ENCODE measurements around the gene LRRIQ1. TPM values are rescaled to one million over a fixed set of nuclear protein-coding genes. Genes with fewer than 3 reads are reported as not detected.

The LRRIQ1 gene
- total RNA-seq, 1 experiment from 2014 or later, result 0.36 TPM

DNA sequence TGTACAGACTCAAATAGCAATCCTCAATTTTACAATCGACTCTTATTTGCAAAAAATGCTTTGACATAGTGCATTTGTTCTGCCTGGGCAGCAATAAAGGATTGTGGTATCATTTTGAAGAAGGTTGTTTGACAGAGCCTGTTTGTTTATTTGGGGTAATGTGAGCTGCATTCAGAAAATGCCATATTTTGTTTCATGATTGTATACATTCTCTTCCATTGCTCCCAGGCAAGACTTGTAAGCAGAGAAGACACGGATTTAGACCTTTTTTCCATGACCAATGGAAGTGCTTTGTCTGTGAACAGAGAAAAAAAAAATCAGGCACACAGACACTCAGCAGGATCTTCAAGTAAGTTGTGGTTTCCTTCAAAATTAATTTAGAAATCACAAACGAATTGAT is 208.4 kb downstream of the LRRIQ1 start:
- H3K36me3 ChIP-seq, result no peaks in the 10 kb centered on the region
- no peaks in the 10 kb centered on the region for H3K9me3 ChIP-seq
- no peak overlapping the region for H3K4me3 ChIP-seq
- no peak for DNase-seq
- H3K27me3 ChIP-seq, result no peaks in the 10 kb centered on the region

GRCh38 chr12:85253853-85254252 is 217.7 kb downstream of the LRRIQ1 start:
- Histone ChIP-seq H3K9me3 (no peaks in the 10 kb centered on the region), H3K36me3 (no peaks in the 10 kb centered on the region)
- no peak for DNase-seq

GRCh38 chr12:85257671-85258070 is 221.5 kb downstream of the LRRIQ1 start:
- Histone ChIP-seq H3K27me3 (no peaks in the 10 kb centered on the region), H3K4me3 (no peak overlapping the region)

More at GRCh38 chr12:85253853-85254252, 217.7 kb downstream of the LRRIQ1 start:
- no peak overlapping the region for H3K4me3 ChIP-seq
- H3K27me3 ChIP-seq, result no peaks in the 10 kb centered on the region

DNA sequence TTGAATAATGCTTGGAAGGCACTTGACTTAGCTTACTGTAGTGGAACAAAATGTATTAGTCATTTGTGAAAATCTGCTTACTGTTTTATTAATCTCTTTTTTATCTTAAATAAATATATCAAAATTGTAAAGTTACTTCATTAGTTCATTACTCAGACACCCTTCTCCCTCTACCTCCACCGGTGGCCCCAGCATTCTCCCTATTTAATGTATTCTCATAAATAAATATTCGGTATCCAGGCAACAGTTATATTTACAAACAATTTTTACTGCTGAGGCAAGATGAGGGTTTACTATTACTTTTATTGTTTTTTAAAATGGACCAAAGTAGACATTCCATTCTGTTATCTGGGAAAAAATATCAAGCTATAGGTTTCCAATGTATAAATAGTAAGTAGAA is 224.3 kb downstream of the LRRIQ1 start:
- no peak overlapping the region for H3K4me3 ChIP-seq
- no peaks in the 10 kb centered on the region for H3K27me3 ChIP-seq
- no peaks in the 10 kb centered on the region for H3K36me3 ChIP-seq
- no peaks in the 10 kb centered on the region for H3K9me3 ChIP-seq
- DNase-seq, result no peak

More at GRCh38 chr12:85257671-85258070, 221.5 kb downstream of the LRRIQ1 start:
- Histone ChIP-seq H3K36me3 (no peaks in the 10 kb centered on the region), H3K9me3 (no peaks in the 10 kb centered on the region)
- no peak for DNase-seq

DNA sequence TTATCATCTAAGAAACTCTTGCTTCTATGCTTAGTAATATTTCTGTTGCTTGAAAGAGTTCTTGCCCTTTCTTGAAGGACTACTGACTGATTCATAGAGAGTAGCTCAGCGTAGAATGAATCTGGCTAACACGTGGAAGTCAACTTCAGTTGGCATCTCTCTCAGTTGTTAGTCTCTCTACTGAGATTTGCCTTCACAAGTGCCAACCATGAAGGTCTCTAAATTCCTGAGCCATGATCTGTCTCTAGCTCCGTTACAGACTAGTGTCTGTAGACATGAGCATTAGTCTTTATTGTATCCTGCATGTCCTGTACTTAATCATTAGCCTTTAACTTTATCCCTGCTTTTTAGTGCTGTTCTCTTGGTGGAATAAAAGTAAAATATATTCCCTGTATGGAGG is 224.7 kb downstream of the LRRIQ1 start:
- Histone ChIP-seq H3K4me3 (no peak overlapping the region), H3K27me3 (no peaks in the 10 kb centered on the region), H3K36me3 (no peaks in the 10 kb centered on the region), H3K9me3 (no peaks in the 10 kb centered on the region)
- DNase-seq, result peak; percentile 39

DNA sequence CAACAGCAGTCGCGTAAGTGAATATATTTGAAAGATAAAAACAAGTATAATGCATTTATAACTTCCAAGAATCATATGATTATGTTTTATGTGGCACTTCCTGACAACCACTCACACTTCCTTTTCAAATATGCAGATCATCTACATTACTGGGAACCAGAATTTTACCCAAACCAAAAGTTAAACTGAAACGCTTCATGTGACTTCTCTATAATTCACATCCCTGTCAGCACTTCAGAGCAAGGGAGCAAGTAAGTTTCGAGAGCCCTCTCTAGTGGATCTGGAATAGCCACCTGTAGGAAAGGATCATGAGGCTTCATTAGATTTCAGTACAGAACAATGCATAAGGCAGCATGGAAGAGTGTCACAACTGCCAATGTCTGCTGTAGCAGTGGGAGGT is 230.2 kb downstream of the LRRIQ1 start:
- Histone ChIP-seq H3K36me3 (no peaks in the 10 kb centered on the region), H3K4me3 (no peak overlapping the region), H3K9me3 (no peaks in the 10 kb centered on the region), H3K27me3 (0 out of 2 replicates have a peak, but pooled peaks cover 2% of the 10 kb centered on the region)
- DNase-seq, result no peak

DNA sequence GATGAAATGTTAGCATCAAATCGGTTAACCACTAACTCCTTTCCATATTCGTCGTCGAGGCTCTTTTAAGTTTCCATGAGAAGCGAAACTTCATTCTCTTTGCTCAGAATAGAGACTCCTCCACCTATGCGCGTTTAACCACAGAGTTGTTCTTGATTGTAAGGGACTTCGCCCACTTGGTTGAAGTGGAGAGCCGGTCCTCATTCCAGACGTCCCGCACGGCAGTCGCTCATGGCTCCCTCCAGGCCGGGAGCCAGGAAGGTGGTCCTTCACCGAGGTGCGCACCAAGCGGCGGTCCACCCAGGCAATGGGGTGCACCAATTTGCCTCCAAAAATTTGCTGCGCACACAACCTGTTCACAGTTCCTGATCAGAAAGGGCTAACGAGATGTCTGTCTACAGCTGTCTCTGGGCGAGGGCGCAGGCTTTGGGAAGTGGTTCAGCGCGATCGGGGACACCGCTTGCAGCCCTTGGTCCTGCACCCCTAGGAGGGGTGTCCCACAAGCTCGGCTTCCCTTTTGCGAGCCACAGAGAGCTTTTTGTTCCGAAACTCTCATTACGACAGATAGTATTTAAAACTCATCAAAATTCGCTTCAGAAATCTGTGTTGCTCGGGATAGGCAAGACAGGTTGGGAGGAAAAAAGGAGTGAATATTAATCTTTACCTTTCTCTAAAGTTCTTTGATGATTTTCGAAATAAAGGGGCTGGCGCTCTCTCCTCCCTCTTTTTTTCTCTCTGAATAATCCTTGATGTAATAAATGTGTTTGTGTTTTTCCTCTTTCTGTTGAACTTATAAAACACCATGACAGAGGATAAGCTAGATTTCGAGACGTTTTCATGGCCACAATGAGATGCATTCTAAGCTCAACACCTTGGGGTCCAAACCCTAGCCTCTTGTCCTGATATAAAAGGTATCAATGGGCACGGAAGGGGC is 237.5 kb downstream of the LRRIQ1 start:
- no peaks in the 10 kb centered on the region for H3K27me3 ChIP-seq

DNA sequence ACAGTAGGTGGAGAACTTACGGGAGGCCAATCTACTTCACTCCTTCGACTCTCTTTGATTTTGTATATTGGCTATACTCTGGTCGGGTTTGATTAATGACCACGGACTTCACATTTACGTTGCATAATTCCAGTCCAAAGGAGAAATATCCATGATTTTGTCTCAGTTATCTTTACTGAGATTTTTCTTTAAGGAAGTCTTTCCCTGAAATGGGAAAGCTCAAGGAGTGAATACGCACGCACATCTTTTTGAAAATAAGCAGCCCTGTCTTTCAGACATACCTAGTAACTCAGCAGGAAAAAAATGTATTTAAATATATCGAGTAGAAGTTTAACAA is 238.1 kb downstream of the LRRIQ1 start:
- H3K9me3 ChIP-seq, result no peaks in the 10 kb centered on the region
- no peak overlapping the region for H3K4me3 ChIP-seq
- no peaks in the 10 kb centered on the region for H3K27me3 ChIP-seq
- DNase-seq, result no peak
- no peaks in the 10 kb centered on the region for H3K36me3 ChIP-seq

More for the DNA sequence above, 237.5 kb downstream of the LRRIQ1 start:
- no peaks in the 10 kb centered on the region for H3K9me3 ChIP-seq
- DNase-seq, result no peak
- H3K4me3 ChIP-seq, result peak overlapping the region; percentile 25
- no peaks in the 10 kb centered on the region for H3K36me3 ChIP-seq

- Histone ChIP-seq H3K27me3 (no peaks in the 10 kb centered on the region), H3K4me3 (no peak overlapping the region), H3K36me3 (no peaks in the 10 kb centered on the region), H3K9me3 (no peaks in the 10 kb centered on the region)
- DNase-seq, result no peak
These were observed 239.2 kb downstream of the LRRIQ1 start for GRCh38 chr12:85275374-85275773.

GRCh38 chr12:85277191-85277590 is 241.0 kb downstream of the LRRIQ1 start:
- Histone ChIP-seq H3K27me3 (no peaks in the 10 kb centered on the region), H3K9me3 (no peaks in the 10 kb centered on the region)
- no peak for DNase-seq

GRCh38 chr12:85277900-85278597 is 241.9 kb downstream of the LRRIQ1 start:
- DNase-seq, result no peak
- Histone ChIP-seq H3K4me3 (no peak overlapping the region), H3K9me3 (no peaks in the 10 kb centered on the region), H3K27me3 (no peaks in the 10 kb centered on the region), H3K36me3 (no peaks in the 10 kb centered on the region)

More at GRCh38 chr12:85277191-85277590, 241.0 kb downstream of the LRRIQ1 start:
- no peaks in the 10 kb centered on the region for H3K36me3 ChIP-seq
- no peak overlapping the region for H3K4me3 ChIP-seq

DNA sequence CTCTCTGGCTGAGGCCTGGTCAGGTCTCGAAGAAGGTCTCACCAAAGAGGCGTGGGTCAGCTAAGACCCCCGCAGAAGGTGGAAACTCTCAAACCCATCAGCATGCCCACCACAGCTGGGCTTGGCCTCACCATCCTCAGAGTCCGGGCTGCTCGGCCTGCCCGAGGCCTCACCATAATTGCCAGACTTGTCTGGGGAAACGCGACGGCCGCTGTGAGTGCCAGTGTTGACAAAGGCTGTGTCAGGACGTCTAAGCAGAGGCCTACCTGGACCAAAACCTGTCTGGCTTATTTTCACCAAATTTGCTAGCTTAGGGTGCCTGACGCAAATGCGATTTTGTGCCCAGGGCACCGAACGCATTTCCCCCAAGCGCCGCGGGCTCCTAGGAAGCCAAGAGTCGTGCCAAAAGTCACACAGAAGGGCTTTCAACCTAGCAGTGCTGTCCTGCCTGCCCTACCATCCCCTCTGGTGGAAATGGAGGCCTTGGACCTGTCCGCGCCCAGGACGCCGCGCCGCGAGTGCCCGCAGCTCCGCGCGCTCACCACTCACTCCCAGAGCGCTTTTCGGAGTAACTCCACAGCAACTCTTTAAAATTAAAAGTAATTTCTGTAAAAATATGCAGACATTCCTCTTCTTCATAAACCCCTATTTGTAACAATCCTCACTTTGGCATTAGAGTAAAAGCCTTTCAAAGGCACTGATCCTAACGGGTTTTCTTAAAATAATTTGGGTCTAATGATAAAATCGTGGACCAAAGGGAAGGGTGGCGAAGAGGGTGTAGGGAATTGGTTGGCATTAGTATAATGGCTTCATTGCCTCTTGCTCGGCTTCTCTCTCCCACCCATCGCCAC is 242.7 kb downstream of the LRRIQ1 start:
- Histone ChIP-seq H3K36me3 (no peaks in the 10 kb centered on the region), H3K4me3 (peak overlapping the region; percentile 79), H3K9me3 (no peaks in the 10 kb centered on the region), H3K27me3 (no peaks in the 10 kb centered on the region)
- DNase-seq, result no peak

GRCh38 chr12:85279449-85280164 is 243.5 kb downstream of the LRRIQ1 start:
- Histone ChIP-seq H3K4me3 (peak overlapping the region; percentile 79), H3K27me3 (no peaks in the 10 kb centered on the region), H3K36me3 (no peaks in the 10 kb centered on the region), H3K9me3 (no peaks in the 10 kb centered on the region)
- peak; percentile 65 for DNase-seq

GRCh38 chr12:85280165-85280983 is 244.2 kb downstream of the LRRIQ1 start, which contains the start of gene ALX1:
Gene ALX1 (plus strand): TSS chr12:85280220. CDS start chr12:85280262, 42 bp downstream.
- Histone ChIP-seq H3K27me3 (no peaks in the 10 kb centered on the region), H3K9me3 (no peaks in the 10 kb centered on the region), H3K4me3 (peak within 1 kb of the TSS; percentile 79), H3K36me3 (no peaks in the 10 kb centered on the region)
- peak; percentile 83 for DNase-seq

GRCh38 chr12:85280984-85281630 is 245.0 kb downstream of the LRRIQ1 start:
- Histone ChIP-seq H3K27me3 (no peaks in the 10 kb centered on the region), H3K36me3 (no peaks in the 10 kb centered on the region), H3K9me3 (no peaks in the 10 kb centered on the region), H3K4me3 (peak overlapping the region; percentile 79)
- no peak for DNase-seq
